Suppressor macrophage (primary cell): ENCODE results near the gene TLX3.
A peak's percentile ranks its signal among the peaks of the same experiment; 100 is the strongest.

Source experiments
- DNase-seq, 4 experiments: peaks; one replicate each; pipeline ENCODE4 v3.0.0-alpha.2; 2020 to 2022

TLX3 gene

DNA sequence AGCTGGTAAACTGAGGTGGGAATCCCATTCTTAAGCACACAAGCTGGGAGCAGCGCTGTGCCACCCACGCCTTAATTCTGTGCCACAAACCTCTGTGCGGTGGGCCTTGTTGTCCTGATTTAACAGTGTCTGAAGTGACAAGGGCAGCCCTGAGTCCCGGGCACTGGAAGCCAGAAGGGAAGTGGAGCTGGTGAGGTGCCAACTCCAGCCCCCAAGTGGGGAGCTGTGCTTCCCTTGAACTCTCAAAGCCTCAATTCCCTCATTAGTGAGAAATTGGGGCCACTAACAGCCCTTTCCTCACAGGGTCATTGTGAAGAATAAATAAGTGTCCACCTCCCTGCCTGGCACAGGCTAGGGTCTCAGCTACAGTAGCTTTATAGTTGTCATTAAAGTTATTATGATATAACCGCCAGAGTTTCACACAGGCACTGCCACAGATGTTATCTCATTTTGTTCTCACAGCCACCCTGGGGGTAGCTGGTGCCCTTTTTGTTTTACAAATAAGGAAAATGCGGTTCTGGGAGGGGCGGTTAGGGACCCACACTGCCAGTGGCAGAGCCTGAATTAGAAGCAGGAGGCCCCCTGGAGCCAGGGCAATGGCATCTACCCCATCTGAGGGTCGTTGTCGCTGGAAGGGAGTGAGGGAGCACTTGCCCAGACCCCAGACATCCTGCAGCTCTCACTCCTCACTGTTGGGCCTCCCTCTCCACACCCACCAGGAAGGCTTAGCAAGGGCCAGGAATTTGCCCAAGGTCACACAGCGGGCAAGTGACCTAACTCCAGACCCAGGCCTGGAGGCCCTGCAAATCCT, 2.1 kb upstream of the TLX3 start:
- no peak for DNase-seq

DNA sequence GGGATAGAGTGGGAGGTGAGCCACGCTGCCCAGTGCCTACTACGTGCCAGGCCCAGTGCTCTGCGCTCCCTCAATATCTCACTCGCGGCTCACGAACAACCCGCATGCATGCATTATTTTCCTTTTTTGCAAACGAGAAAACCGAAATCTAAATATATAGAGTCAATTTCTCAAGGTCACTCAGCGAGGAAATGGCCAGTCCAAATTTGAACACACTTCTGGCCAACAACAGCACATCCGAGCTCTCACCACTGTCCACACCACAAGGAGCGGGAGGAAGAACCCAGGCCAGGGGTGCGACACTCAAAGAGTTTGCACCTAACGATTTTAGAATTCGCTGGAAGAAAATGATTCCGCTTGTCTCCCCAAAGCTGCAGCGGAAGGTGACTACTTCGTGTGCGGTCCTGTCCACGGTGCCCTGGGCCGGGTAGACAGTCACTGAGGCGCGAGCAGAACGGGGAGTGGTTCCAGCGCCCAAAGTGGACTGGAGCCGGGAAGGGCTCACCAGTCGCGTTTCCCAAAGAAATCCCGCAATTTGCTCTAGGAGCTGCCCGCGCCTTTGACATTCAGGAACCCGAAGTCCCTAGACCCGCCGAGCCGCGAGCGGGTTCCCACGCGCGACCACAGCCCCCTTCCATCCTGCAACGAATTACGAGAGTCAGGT, 1.1 kb upstream of the TLX3 start:
- no peak for DNase-seq

DNA sequence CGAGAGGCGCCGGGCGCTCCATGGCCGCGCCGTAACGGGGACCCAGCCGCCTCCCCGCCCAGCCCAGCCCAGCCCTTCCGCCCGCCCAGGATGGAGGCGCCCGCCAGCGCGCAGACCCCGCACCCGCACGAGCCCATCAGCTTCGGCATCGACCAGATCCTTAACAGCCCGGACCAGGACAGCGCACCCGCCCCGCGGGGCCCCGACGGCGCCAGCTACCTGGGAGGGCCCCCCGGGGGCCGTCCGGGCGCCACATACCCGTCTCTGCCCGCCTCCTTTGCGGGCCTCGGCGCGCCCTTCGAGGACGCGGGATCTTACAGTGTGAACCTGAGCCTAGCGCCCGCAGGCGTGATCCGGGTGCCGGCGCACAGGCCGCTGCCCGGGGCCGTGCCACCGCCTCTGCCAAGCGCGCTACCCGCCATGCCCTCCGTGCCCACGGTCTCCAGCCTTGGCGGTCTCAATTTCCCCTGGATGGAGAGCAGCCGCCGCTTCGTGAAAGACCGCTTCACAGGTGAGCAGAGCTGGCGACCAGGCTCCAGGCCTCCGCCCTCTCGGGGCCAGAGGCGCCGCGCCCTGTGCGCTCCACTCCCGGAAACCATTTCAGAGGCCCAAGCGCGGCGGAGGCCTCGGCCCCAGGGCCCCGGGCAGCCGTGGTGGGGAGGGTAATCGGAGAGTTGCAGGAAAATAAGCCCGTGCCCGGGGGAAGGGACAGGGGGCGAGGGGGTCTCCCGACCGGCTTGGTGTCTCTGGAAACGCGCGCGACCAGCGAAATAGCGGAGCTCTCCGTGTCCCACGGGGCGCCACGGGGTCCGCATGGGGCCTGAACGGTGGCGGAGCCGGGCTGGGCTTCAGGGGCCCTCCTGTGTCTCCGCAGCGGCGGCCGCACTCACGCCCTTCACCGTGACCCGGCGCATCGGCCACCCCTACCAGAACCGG, 496 bp downstream of the TLX3 start:
- no peak for DNase-seq

DNA sequence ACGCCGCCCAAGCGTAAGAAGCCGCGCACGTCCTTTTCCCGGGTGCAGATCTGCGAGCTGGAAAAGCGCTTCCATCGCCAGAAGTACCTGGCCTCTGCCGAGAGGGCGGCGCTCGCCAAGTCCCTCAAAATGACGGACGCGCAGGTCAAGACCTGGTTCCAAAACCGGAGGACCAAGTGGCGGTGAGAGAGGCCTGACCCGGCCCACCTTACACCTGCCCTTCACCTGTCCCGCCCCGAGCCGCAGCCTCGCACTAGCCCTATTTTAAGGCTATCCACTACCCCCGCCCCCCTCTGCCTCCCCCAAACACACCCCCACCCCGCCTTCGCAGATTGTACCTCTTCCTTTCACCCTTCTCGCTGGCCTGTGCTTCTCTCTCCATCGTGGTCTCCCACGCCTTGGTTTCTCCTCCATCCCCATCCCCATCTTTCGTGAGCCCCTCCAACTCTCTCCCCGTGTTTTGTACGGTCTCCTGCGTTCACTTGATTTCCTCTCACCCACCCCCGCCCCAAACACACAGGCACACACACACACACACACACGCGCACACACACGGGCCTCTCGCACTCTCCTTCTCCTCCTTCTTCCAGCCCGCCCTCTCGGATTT, 1.3 kb downstream of the TLX3 start:
- peak in 3 of 4 experiments; percentile 31 to 57 (median 52) for DNase-seq

DNA sequence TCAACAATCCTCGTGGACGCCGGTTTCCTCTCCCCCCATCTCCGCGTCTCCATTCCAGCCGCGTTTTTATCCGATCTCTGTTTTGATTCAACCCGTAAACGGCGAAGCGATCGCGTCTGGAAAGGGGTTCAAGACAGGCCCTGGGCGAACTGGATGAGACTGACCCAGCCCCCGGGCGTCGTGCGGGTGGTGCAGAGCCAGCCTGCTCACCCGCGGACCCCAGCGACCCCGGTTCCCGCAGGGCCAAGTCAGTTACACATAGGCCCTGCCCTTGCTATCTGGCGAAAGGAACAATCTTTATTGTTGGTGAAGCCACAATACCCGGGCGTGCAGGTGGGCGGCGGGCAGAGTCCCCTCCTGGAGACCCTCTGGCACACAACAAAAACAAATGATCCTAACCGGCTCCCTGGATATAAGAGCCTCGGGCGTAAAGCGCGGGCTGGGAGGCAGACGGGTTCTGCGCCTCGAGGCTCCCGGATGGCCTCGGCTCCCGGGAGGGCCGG, 1.8 kb downstream of the TLX3 start:
- DNase-seq, result no peak

DNA sequence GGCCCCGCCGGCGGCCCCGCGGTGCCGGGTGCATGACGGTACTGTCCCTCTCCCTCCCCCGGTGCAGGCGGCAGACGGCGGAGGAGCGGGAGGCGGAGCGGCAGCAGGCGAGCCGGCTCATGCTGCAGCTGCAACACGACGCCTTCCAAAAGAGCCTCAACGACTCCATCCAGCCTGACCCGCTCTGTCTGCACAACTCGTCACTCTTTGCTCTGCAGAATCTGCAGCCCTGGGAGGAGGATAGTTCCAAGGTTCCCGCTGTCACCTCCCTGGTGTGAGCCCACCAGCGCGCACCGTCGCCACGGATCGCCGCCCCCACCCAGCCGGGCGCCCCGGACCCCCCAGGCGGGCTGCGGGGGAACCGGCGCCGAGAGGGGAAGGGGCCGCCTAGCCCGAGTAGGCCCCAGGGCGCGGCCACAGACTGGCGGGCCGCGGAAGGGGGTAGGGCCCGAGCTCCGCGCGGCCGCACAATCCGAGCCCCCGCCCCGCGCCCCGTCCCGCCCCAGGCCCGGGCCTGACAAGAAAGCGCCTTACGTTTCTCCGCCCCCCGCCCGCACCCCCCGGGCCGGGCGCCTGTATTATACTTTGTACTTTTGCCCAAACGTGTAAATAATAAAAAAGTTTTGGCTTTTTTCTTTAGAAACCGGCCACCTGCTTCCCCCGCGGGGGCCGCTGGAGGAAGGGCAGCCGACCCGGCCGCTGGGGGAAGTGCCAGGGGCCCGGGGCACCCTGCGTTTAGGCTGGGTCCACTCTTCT, 2.5 kb downstream of the TLX3 start:
- peak in 2 of 4 experiments; percentile 25 to 37 for DNase-seq

DNA sequence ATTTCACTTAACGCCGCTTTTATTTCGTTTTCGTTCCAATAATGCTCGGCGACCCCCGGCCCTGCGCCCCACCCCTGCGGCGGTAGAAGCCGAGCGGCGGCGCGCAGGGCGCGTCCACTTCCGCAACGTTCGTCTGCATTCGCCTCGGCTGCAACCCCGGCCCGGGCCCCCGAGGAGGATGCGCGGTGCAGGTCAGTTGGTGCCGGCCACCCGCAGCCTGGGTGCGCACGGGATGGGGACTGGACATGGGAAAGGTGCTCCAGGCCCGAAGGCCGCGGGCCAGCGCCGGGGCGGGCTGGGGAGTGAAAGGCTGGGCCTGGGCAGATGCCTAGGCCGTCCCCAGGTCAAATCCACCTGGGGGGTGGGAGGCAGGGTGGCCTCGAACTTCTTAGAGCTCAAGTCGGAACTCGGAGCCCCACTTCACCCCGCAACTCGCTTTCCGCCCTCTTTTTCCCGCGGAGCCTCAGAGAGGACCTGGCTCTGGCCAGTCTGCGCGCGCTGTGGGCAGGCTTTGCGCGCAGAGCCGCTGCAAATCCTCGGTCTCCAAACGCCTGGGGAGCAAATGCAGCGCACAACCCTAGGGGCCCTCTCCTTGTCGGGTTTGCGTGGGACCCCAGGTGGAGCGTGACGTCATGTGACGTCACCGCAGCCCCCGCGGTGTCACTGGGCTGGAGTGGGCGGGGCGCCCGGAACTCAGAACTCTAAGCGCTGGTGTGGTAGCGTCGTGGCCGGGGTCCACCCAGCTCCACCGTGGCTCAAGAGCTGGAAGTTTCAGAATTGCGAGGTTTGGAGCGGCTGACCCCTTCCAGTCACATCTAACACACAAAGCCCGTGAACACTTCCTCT, 3.3 kb downstream of the TLX3 start:
- DNase-seq, result peak in 2 of 4 experiments; percentile 18

DNA sequence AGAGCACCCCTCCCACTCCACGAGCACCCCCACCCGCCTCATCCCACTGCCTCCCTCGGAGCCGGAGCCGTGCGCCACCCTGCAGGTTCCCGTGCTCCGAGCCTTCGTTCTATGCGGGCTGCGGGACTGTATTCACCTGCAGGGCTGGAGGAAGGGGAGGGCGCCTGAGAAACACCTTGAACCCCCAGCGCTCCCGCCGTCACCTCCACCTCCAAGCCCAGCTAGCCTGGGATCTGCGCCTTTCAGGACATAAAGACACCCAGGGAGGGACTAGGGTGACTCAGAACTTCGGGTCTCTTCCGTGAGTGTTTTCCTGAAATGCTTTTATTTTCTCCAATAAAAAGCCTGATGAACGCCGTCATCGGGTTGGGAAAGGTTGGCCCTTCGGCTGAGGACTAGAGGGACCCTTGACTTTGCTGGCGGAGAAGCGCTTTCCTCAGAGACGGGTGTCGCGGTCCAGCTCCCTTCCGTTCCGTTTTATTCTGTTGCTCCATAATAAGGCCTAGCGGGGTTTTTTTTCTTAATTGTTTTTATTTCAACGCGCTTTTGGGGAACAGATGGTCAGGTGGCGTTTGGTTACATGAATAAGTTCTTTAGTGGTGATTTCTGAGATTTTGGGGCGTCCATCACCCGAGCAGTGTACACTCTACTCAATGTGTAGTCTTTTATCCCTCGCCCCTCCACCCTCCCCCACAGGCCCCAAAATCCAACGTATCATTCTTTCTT, 4.6 kb downstream of the TLX3 start:
- DNase-seq, result peak in 1 of 4 experiments; percentile 14

DNA sequence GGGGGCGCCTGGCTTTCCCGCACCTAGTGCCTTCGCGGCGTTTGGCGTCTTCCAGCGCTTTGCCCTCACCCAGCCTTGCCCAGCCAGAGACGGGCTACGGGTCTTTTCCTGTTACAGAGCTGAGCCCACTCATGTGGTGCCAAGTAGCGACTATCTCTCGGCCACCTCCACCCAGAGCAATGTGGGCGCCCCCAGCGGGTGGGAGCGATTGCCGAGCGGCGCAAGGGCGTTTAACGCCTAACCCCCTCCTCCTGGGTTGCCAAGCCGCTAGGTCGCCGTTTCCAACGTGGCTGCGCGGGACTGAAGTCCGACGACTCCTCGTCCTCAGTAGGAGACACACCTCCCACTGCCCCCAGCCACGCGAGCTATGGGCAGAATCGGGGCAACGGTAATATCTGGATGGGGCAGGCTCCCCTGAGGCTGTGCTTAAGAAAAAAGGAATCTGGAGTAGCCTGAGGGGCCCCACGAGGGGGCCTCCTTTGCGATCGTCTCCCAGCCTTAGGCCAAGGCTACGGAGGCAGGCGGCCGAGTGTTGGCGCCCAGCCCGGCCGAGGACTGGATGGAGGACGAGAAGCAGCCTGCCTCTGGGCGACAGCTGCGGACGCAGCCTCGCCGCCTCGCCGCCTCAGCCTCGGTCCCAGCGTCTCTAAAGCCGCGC, 5.8 kb downstream of the TLX3 start:
- DNase-seq, result peak in 1 of 4 experiments; percentile 17

DNA sequence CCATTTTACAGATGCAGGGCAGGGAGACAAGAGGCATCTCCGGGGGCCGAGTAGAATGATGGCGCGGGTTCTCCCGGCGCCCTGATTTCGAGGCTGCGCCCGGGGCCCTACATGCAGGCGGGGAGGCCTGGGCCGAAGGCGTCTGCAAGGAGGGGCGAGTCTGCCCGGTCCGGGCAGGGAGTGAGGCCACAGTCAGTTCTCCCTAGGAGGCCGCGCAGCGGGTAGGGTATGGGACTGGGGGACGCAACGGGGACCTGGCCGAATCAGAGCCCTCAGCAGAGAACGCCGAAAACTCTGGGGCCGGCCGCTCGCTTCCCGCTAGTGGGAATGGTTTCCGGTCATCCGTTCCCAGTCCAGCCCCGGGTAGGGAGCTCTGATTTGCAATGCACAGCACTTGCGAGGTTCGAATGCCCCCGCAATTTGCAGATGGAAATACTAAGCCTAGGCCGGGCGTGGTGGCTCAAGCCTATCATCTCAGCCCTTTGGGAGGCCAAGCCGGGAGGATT, 6.4 kb downstream of the TLX3 start:
- no peak for DNase-seq

DNA sequence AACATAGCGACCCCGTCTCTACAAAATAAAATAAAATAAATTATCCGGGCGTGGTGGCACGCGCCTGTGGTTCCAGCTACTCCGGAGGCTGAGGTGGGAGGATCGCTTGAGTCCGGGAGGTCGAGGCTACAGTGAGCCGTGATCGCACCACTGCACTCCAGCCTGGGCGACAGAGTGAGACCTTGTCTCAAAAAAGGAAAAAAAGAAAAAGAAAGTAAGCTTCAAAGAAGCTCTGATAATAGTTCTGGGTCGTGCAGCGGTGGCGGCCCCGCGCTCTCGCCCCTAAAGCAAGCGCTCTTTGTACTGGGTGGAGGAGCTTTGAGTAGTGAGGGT, 6.8 kb downstream of the TLX3 start:
- DNase-seq, result no peak

DNA sequence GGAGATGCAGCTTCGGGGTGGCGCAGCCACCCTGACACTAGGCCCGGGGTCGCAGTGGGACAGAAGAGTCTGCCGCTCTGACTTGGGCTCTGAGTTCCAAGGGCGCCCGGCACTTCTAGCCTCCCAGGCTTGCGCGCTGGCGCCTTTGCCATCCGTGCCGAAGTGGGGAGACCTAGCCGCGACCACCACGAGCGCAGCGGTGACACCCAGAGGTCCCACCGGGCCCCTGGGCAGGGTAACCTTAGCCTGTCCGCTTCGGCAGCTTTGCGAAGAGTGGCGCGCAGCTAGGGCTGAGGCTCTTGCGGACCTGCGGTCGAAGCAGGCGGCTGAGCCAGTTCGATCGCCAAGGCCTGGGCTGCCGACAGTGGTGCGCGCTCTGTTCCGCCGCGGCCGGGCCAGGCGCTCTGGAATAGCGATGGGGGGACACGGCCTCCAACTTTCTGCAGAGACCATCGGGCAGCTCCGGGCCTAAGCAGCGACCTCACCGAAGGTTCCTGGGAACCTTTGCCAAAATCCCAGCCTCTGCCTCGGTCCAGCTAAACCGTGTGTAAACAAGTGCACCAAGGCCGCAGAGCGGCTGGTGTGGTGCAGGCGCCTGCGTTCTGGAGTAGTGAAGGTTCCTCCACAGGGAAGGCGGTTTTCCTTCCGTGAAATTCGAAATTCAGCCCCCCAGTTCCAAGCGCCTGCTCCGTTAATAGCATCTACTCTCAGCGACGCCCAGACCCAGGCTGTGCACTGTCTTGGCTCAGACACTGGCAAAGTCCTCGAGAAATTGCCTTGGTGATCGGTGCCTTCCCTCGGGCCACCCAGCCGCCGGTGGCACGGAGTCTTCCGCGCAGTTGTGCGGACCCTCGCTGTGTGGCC, 7.4 kb downstream of the TLX3 start:
- DNase-seq, result peak in 1 of 4 experiments; percentile 18

DNA sequence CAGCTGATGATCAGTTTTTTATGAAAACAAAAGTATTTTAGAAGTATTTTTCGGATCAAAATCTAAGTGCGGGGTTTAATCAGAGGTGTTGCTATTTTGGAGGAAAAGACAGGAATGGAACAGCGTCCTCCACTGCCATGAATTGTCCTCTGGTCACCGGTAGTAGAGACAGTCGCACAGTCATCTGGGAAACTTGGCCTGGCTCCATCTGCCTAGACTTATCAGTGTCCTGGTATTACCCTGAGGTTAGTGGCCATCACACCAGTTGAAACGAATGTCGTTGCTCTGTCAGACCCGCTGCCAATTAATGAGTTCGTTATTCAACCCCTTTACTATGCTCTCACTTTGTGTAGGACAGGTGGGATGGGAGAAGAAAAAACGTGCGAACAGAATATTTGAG, 8.2 kb downstream of the TLX3 start:
- no peak for DNase-seq

DNA sequence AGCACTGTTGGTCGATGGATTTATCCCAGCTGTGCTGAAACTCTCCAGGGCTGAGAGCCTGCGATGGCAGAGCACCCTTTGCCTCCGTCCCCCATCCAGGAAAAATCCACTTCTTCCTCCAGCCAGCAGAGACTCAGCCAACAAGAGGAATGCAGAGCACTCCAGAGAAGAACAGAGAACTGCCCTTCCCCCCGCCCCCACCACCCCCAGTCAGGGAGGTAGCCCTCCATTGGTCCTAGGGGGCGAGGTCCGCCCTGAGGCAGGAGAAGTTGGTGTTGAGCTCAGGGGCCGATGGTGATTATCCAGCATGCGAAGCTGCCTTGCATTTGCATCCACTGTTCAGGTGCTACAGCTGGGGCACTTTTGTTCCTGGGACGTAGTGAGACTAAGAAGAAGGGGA, 9.0 kb downstream of the TLX3 start:
- DNase-seq, result no peak

DNA sequence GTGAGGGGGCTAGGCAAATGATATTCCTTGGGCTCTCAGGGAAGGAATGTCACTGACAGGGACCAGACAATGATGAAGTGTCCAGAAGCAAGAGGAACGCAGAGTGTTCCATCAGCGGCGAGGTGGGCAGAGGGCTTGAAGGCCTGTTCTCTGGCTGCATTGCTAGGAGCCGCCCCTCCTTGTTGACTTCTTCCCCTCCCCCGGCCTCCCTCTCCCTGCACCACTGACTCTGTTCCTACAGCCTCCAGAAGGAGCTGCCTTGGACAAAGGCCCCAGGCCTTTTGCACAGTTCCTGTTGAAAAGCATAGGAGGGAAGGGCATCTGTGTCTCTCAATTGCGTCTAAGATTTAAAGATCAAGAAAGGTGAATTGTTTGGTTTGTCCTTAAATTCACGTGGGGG, 12.4 kb downstream of the TLX3 start:
- no peak for DNase-seq

DNA sequence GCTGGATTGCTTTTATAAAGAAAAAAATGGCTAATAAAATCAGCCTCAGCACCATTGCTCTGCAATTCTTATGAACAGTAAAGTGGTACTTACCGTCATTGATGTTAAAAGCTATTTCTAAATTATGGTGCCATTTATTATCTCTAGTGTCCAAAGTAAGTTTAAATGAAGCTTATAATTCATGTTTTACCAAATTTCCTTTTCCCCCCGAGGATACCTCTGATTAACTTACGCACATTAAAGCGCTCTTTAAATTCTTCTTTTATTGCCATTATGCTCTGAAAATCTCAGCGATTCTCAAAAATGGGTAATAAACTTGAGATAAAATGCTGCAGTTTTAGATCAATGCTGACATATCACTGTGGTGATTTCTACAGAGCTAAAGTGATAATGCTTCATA, 13.5 kb downstream of the TLX3 start:
- no peak for DNase-seq

DNA sequence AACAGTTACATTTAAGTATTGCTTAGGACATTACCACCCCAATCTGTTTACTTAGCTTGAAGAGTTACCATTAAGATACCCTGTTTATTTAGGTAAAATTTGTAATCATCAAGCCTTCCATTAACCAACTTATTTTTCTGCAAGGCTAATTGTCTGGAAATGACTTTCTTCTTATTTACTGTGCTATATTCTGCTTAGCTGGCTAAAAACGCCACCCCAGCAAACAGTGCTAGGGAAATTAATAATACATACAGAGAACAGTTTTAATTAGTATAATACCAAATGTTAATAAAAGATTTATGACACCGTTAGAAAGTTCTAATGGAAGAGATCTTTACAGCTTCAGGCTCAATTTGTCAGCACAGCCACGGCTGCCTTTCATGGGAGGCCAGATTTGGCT, 14.0 kb downstream of the TLX3 start:
- DNase-seq, result no peak
